RKO (cell line): ENCODE results near the gene SEPTIN8.
"Not testable (repeated sequence)": the region's sequence is repeated elsewhere in the genome, so short reads cannot be mapped to it uniquely, and the experiment has no call there.

ENCODE experiments used
- DNase-seq: peaks from one replicate; pipeline ENCODE4 v3.0.0-alpha.2; 2016; ENCODE audit warnings: low spot score

Gene SEPTIN8

GRCh38 chr5:132812781-132813598, 36.0 kb upstream of the SEPTIN8 start, which contains the start of gene SOWAHA:
TSS of gene SOWAHA (plus strand) at chr5:132813302. CDS start at chr5:132813622, 320 bp downstream.
- DNase-seq = no peak

GRCh38 chr5:132812123-132812765, 35.2 kb upstream of the SEPTIN8 start:
- DNase-seq = no peak

DNA sequence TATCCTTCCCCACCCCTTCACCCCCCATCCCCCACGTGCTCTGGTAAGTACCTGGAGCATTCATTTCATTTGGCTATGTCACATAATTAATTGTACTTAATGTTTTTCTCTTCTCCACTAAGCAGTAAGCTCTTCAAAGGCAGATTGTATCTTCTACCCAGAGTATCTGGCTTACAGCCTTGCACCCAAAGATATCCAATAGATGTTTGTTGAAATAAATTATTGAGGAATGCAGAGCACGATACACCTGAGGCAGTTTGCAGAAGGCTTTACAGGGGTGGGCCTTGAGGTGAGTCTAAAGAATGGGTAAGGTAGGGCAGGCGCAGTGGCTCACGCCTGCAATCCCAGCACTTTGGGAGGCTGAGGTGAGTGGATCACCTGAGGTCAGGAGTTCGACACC, 33.6 kb upstream of the SEPTIN8 start:
- DNase-seq = no peak

- DNase-seq = no peak
These were observed 31.8 kb upstream of the SEPTIN8 start for GRCh38 chr5:132808866-132809265.

DNA sequence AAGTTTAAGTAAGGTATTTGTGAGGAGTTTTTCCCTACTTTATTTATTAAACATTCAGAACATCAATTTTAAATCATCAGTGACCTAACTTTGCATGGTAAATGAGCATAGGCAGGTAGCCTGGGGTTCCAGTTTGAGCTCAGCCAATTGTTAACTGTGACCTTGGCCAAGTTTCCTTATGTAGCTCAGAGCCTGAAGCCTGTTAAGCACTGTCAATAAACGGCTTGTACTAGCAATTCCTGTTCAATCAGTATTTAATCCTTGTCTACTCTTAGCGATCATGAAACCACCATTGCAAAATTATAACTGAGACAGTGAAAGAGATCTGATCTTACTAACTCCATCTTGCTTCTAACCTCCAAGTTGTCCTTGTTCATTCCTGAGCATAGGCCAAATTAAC, 31.4 kb upstream of the SEPTIN8 start:
- DNase-seq = no peak

- DNase-seq = no peak
These were observed 30.3 kb upstream of the SEPTIN8 start for GRCh38 chr5:132807163-132807838.

- DNase-seq = not testable (repeated sequence)
These were observed 29.7 kb upstream of the SEPTIN8 start for GRCh38 chr5:132806804-132807162.

- not testable (repeated sequence) for DNase-seq
These were observed 28.8 kb upstream of the SEPTIN8 start for GRCh38 chr5:132805872-132806271.

DNA sequence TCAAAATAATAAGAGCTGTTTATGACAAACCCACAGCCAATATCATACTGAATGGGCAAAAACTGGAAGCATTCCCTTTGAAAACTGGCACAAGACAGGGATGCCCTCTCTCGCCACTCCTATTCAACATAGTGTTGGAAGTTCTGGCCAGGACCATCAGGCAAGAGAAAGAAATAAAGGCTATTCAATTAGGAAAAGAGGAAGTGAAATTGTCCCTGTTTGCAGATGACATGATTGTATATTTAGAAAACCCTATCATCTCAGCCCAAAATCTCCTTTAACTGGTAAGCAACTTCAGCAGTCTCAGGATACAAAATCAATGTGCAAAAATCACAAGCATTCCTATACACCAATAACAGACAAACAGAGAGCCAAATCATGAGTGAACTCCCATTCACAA, 27.2 kb upstream of the SEPTIN8 start:
- not testable (repeated sequence) for DNase-seq

- DNase-seq = not testable (repeated sequence)
These were observed 25.6 kb upstream of the SEPTIN8 start for GRCh38 chr5:132802685-132803066.

- DNase-seq = no peak
These were observed 25.1 kb upstream of the SEPTIN8 start for GRCh38 chr5:132802044-132802684.

GRCh38 chr5:132800545-132800944, 23.5 kb upstream of the SEPTIN8 start:
- DNase-seq = no peak

- no peak for DNase-seq
These were observed 22.4 kb upstream of the SEPTIN8 start for GRCh38 chr5:132799392-132799791.

DNA sequence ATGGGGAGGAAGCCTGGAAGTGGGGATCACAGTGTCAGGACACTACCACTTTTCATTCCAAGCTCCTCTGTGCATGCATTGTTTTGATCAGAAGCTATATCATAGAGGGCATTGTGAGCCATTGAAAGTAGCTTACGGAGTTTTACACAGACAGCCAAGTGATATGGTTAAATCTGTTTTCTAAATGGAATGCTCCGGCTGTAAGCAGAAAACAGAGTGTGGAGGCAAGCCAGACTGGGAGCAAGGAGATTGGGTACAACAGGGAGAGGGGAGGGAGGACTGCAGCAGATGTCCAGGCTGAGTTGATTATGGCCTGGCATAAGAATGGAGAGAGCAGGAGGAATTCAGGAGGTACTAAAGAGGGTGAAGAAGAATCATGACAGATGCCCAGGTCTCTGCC, 20.6 kb upstream of the SEPTIN8 start:
- DNase-seq = no peak

DNA sequence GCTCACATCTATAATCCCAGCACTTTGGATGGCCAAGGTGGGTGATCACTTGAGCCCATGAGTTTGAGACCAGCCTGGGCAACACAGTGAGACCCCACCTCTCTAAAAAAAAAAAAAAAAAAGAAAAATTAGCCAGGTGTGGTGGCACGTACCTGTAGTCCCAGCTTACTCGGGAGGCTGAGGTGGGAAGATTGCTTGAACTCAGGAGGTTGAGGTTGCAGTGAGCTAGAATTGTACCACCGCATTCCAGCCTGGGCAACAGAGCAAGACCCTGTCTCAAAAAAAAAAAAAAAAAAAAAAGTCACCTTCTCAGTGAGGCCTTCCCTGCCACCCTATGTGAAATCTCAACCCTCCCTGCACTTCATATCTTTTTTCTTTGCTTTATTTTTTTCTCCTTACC, 14.0 kb upstream of the SEPTIN8 start:
- DNase-seq = no peak

DNA sequence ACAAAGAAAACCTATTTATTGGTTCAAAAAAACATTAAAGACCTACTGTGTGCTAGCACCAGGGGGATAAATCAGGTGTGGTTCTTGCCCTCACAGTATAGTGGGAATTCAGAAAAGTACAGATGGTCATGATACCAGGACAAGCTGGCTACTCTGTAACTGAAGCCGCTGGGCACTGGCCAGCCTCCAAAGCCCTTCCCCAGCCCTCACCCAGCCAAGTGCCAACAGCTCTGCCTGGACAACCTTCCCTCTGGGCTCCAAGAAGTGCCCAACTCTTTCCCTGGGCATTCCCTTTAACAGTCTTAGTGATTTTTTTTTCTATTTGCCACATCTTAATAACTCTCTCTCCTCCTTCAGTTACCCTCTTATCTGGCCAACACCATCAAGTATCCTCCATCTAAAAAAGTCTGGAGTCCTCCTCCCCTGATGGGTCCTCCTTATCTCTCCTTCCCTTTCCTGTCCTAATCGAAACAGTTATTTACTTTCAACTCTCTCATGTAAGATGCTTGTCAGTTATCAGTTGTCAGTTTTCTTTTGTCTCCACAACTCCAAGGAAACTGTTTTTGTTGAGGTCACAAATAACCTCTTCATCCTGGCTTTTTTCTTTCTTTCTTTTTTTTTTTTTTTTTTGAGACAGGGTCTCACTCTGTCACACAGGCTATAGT, 13.3 kb upstream of the SEPTIN8 start:
- no peak for DNase-seq

GRCh38 chr5:132788990-132789886, 12.2 kb upstream of the SEPTIN8 start:
- DNase-seq = no peak

- DNase-seq = no peak
These were observed 11.5 kb upstream of the SEPTIN8 start for GRCh38 chr5:132788508-132788907.

- DNase-seq = no peak
These were observed 10.0 kb upstream of the SEPTIN8 start for GRCh38 chr5:132787076-132787475.

DNA sequence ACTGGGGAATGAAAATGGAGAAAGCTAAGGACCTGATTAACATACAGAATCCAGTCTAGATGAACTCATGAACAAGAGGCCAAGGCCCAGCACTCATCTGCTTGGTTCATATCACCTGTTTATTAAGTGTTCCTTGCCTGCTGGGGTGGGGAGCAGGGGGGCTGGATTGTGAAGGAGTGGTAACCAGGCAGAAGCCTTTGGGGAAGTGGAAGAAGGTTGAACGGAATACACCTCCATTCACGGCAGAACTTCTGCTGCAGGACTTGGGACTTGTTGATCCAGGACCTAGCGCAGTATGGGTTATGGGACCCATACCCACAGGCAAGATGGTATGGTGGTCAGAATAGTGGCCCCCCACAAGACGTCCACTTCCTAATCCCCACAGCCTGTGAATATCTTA, 8.8 kb upstream of the SEPTIN8 start:
- DNase-seq = no peak

GRCh38 chr5:132785365-132785764, 8.3 kb upstream of the SEPTIN8 start:
- DNase-seq = no peak
